Measurements from ENCODE around the gene IDH3B.

IDH3B gene

GRCh38 chr20:2708665-2709064 is 44.6 kb upstream of the IDH3B start:
- Histone ChIP-seq H2AFZ (ENCODE audit: low read length) (no peak overlapping the region), H3K4me3 (ENCODE audit: low read length, poor library complexity, severe bottlenecking) (no peak overlapping the region), H3K9ac (ENCODE audit: low read depth, low read length, poor library complexity, severe bottlenecking) (no peak overlapping the region), H3F3A (ENCODE audit: low read depth) (no peaks in the 10 kb centered on the region), H3K79me2 (ENCODE audit: insufficient read depth, low read length) (no peaks in the 10 kb centered on the region), H3K4me1 (ENCODE audit: insufficient read depth, low read length, poor library complexity, severe bottlenecking) (peaks cover 8% of the 10 kb centered on the region), H3K4me2 (ENCODE audit: low read depth, low read length, poor library complexity, severe bottlenecking) (no peak overlapping the region), H3K9me2 (replicated peaks; ENCODE audit: low read depth, low read length) (no peaks in the 10 kb centered on the region), H3K27me3 (ENCODE audit: insufficient read depth, low read length, poor library complexity, severe bottlenecking) (no peaks in the 10 kb centered on the region), H4K20me1 (ENCODE audit: insufficient read depth, low read length, poor library complexity, severe bottlenecking) (no peaks in the 10 kb centered on the region), H3K9me3 (ENCODE audit: insufficient read depth, low read depth, low read length) (no peaks in the 10 kb centered on the region), H3K36me3 (ENCODE audit: insufficient read depth, low read length) (no peaks in the 10 kb centered on the region)
- no peak for TF ChIP-seq CTCF (conservative IDR thresholded peaks at IDR 0.05; ENCODE audit: low read length)
- no peak for TF ChIP-seq EZH2phosphoT487 (IDR thresholded peaks at IDR 0.05; ENCODE audit: borderline replicate concordance)

- Histone ChIP-seq H3F3A (ENCODE audit: low read depth) (no peaks in the 10 kb centered on the region), H3K4me1 (ENCODE audit: insufficient read depth, low read length, poor library complexity, severe bottlenecking) (peaks cover 6% of the 10 kb centered on the region), H3K4me3 (ENCODE audit: low read length, poor library complexity, severe bottlenecking) (no peak overlapping the region), H2AFZ (ENCODE audit: low read length) (no peak overlapping the region), H3K27me3 (ENCODE audit: insufficient read depth, low read length, poor library complexity, severe bottlenecking) (no peaks in the 10 kb centered on the region), H3K36me3 (ENCODE audit: insufficient read depth, low read length) (no peaks in the 10 kb centered on the region), H4K20me1 (ENCODE audit: insufficient read depth, low read length, poor library complexity, severe bottlenecking) (no peaks in the 10 kb centered on the region), H3K9me2 (replicated peaks; ENCODE audit: low read depth, low read length) (no peaks in the 10 kb centered on the region), H3K9me3 (ENCODE audit: insufficient read depth, low read depth, low read length) (no peaks in the 10 kb centered on the region), H3K79me2 (ENCODE audit: insufficient read depth, low read length) (no peaks in the 10 kb centered on the region), H3K9ac (ENCODE audit: low read depth, low read length, poor library complexity, severe bottlenecking) (no peak overlapping the region), H3K4me2 (ENCODE audit: low read depth, low read length, poor library complexity, severe bottlenecking) (no peak overlapping the region)
- TF ChIP-seq EZH2phosphoT487 (IDR thresholded peaks at IDR 0.05; ENCODE audit: borderline replicate concordance) (no peak), CTCF (conservative IDR thresholded peaks at IDR 0.05; ENCODE audit: low read length) (no peak)
These were observed 44.0 kb upstream of the IDH3B start for GRCh38 chr20:2708073-2708415.

- H3K4me2 ChIP-seq (ENCODE audit: low read depth, low read length, poor library complexity, severe bottlenecking), result no peak overlapping the region
- no peaks in the 10 kb centered on the region for H3F3A ChIP-seq (ENCODE audit: low read depth)
- no peak overlapping the region for H3K4me3 ChIP-seq (ENCODE audit: low read length, poor library complexity, severe bottlenecking)
- no peaks in the 10 kb centered on the region for H4K20me1 ChIP-seq (ENCODE audit: insufficient read depth, low read length, poor library complexity, severe bottlenecking)
- H3K9me2 ChIP-seq (replicated peaks; ENCODE audit: low read depth, low read length), result no peaks in the 10 kb centered on the region
- no peaks in the 10 kb centered on the region for H3K36me3 ChIP-seq (ENCODE audit: insufficient read depth, low read length)
- H3K27me3 ChIP-seq (ENCODE audit: insufficient read depth, low read length, poor library complexity, severe bottlenecking), result no peaks in the 10 kb centered on the region
- no peaks in the 10 kb centered on the region for H3K9me3 ChIP-seq (ENCODE audit: insufficient read depth, low read depth, low read length)
- peaks cover 6% of the 10 kb centered on the region for H3K4me1 ChIP-seq (ENCODE audit: insufficient read depth, low read length, poor library complexity, severe bottlenecking)
- TF ChIP-seq CTCF (conservative IDR thresholded peaks at IDR 0.05; ENCODE audit: low read length), result no peak
- TF ChIP-seq EZH2phosphoT487 (IDR thresholded peaks at IDR 0.05; ENCODE audit: borderline replicate concordance), result no peak
- H2AFZ ChIP-seq (ENCODE audit: low read length), result no peak overlapping the region
- no peaks in the 10 kb centered on the region for H3K79me2 ChIP-seq (ENCODE audit: insufficient read depth, low read length)
- no peak overlapping the region for H3K9ac ChIP-seq (ENCODE audit: low read depth, low read length, poor library complexity, severe bottlenecking)
These were observed 43.5 kb upstream of the IDH3B start for GRCh38 chr20:2707353-2708072.

Measured in Loucy (cell line).